Fibroblast of gingiva (primary cell): Measurements from ENCODE around the gene ADAMTSL1.
"Not testable (repeated sequence)": the region's sequence is repeated elsewhere in the genome, so short reads cannot be mapped to it uniquely, and the experiment has no call there.

Source experiments
- DNase-seq: peaks from one replicate; pipeline ENCODE4 v3.0.0-alpha.2; 2011; ENCODE audit warnings: low read depth

Gene ADAMTSL1

DNA sequence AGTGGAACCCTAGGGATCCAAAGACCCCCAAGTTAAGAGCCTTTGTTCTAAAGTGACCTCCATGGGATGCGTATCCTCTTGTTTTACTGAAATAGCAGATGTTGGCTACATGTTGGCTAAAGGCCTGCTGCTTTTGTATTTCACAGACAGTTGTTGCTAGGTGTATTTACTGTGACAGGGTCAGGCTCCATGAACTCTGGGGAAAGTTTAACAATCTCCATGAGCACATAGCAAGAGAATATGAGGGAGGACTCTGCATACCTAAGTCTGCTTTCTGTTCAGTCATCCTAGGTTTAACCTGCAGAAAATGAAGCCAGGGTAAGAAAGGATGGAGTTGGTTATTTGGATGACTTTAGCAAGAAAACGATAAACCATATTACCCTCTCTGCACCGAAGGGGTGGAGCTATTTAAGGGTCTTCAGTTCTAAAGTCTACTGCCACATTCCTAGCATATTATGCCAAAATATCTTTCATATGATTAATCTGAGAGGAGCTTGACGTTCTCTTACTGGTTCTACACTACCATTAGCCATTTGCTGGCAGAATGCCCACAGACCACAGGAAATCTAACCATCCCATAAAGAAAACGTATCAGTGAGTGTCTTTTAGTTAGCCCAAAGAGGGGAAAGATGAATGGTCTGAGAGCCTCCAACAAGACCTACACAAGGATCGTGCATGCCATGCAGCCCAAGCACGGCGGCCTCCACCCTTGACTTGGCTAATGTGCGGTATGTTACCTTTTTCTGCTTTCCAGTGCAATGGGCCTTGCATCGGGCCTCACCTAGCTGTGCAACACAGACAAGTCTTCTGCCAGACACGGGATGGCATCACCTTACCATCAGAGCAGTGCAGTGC is 431.3 kb downstream of the ADAMTSL1 start:
- DNase-seq, result no peak

DNA sequence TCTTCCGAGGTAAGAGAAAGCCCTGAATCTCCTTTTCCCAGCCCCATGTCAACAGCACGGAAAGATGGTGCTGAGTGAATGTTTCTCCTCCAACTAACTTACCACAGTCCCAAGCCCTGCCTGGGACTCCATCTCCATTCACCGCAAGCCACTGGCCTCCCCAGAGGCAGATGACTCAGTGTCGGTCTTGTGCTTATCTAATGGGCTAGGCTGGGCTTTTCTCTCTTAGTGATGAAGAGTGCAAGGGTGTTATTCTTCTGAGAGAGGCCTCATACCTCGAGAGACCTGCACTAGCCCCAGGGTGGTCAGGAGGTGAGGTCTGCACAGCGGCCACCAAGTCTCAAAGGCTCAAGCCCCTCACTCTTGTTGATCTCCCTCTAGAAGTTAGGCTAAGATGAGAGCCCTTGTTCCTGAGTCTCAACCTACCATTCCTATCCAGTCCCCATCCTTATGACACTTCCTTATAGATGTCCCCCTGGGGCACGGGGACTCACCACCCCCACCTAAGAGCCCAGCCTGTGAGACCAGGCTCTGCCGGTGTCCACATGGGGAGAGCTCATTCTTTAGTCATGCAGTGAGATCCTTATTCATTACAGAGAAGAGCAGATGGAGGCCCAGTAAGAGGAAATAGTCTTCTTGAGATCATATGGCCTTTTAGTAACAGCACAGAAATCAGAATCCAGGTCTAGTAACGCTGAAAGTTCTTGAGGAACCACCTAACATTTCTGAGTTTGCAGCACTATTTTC is 432.1 kb downstream of the ADAMTSL1 start:
- DNase-seq, result no peak

DNA sequence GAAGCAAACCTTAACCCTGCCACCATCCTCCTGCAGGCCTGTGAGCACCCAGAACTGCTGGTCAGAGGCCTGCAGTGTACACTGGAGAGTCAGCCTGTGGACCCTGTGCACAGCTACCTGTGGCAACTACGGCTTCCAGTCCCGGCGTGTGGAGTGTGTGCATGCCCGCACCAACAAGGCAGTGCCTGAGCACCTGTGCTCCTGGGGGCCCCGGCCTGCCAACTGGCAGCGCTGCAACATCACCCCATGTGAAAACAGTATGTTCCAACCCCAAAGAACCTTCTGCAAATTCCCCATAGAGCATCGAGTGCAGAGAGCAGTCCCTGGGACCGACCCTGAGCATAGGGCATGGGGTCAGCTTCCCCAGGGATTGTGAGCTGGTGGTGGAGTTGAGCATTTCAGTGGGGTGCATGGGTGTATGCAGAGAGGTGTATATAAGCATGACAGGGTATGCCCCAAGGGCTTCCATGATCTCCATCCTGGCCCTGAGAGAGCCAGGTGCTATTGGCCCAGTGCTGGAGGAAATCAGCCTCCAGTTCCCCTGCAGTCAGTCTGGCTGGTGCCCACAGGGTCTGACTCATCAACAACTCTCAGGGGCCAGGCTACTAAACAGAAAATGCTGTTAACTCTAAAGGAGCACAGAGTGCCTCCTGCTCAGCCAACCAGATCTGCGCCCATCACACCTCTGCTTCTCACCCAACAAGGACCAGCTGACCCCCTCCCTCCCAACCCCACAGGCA is 432.9 kb downstream of the ADAMTSL1 start:
- DNase-seq, result peak; percentile 40

DNA sequence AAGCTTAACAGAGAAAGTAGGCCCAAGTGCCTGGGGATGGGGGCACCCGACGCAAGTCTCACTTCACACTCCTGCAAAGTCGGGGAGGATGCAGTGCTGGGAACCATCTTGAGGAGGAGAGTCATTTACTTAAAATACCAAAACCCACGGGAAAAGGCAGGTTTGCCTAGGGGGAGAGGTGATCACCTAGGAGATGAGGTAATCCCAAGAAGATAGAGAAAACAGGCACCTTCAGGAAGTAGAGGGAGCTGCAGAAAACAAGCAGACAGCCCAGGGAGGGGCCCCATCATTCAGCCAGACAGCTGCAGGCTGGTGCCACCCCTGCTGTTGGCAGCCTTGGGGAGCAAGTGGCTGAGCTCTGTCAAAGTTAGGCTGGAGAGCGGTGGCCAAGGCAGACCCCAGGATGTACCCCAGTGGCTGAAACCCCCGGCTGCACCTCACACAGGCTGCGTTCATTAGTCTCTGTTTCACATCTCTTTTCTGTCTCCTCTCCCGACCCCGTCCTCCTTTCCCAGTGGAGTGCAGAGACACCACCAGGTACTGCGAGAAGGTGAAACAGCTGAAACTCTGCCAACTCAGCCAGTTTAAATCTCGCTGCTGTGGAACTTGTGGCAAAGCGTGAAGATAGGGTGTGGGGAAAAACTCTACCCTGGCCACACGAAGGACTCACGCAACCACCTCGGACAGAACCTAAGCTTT is 434.1 kb downstream of the ADAMTSL1 start:
- DNase-seq, result no peak

DNA sequence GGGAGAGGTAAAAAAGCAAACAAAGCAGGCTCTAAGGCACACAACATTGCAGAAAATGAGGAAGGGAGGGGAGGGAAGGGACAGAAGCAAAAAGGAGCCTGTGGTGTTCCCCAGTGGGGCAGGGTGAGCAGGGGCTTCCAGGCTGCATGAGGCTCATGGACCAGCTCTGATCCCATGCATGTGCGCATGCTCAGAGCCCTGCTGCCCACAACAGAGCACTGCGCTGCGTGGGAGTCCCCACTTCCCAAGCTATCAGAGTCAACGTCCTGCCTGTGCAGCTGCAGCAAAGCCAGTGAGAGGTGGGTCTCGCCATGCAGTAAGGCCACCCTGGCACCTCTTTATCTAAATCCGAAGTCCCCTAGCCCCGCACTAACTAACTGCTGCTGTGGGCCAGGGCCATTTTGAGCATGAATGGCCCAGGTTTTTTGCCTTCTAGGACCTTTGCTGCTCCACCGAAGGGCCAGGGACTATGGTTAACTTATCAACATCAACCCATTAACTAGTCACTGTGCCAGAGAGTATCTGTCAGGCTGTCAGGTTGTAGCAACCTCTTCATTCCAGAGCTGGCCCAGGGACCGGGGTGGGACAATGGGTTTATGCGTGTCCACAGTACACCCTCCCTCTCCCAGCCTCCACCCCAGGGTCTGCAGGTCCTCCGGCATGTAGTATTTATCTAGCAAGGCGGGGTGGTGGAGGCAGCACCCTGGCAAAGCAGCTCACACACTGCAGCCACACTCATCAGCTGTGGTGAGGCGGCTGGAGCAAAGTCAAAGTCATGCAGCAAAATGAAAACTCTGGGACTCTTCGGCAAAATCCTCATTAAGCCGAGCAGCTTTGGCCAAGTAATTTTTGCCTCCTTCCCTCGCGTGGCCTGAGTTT is 435.4 kb downstream of the ADAMTSL1 start:
- DNase-seq, result no peak

DNA sequence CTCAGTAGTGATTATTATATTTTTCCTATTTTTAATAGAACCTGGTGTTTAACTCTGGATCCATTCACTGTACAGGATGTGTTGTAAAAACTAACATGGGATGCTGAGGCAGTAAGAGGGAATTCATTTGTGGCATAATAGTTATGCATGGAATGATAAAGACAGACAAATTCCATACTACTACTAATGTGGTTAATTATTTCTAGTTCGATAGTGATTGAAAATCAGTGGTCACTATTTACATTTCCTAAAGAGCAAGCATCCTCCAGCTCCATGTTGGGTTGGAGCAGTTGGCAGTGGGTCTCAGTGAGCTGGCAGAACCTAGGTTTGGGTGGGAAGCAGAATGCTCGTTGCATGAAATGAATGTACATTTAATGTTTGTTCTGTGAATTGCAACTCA is 436.5 kb downstream of the ADAMTSL1 start:
- DNase-seq, result no peak

DNA sequence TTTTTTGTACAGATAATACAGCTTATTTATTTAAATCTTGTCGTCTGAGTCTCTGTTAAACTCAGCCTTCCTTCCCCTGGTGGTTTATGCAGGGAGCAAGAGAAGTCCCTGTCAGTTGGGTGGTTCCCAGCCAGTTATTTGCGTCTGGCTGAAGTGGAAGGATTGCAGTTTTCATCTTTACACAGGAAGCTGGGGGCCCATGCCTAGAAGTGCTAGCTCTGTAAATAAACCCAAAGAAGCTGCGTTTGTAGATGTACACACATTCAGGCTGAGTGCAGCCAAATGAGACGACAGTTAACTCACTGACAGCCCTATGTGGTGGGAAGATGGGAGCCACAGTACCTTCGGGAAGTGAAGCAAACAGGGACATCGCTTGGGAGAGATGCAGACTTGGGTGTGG is 437.0 kb downstream of the ADAMTSL1 start:
- DNase-seq, result no peak

DNA sequence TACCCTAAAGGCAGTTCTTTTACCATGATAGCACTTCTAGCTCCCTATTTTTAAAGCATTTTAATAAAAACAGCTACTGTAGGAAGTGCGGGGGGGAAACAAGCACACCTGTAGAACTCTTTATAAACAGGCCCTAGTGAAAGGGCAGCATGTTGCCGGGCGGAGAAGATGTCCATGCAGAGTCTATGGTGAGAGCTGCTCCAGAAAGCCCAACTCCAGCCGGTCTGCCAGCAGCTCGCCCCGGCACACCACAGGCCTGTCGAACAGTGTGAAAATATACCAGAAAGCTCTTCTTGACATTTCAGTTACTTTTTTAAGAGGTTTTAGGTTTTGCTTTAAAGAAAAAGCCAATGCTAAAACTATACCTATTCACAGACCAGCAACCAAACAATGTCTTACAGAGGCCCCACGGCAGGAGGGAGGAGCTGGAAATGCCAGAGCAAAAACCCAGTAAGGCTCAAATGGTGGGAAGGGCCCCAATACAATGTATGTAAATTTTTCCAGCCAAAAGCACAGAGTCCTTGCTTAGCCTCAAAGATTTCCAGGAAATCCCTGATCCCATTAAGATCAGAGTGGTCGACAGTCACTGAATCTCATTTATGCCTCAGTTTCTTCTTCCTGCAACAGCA is 437.9 kb downstream of the ADAMTSL1 start:
- DNase-seq, result no peak

DNA sequence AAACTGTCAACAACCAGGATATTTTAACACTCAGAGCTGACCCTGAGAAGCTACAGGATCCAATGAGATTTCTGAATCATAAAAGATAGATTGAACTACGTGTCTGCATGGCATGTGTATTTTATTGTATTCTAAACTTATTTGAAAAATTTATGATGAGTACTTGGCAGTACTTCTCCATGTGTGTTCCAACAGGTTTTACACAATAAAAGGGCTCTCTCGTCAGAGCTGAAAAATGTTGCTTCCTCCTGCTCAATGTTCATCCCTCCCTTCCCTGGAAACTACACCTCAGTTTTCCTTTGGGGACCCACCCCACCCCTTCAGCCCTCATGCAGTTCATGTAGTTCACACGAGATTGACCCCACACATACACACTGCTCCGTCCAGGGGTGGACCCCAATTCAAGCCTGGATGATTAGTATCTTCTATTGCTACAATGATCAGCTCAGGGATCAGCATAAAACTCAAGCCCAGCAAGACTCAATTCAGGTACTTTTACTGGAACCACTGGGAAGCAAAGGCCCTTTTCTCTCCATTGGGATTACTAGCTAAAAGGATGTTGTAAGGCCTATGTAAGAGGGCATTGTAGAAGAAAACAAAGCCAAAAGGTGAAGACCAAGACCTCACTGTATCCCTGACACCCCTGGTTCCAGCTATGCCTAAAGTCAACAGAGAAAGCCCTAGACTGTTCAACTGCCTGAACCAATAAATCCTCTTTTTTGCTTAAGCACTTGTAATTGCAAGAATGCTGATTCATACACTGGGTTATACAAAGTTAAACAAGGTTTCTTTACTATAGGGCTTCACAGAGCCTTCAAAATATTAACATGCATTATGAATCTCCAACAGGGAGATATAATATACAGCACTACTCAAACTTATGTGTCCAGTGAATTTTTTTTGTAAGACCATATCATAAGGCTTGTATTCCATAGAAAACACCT is 446.5 kb downstream of the ADAMTSL1 start:
- DNase-seq, result no peak

DNA sequence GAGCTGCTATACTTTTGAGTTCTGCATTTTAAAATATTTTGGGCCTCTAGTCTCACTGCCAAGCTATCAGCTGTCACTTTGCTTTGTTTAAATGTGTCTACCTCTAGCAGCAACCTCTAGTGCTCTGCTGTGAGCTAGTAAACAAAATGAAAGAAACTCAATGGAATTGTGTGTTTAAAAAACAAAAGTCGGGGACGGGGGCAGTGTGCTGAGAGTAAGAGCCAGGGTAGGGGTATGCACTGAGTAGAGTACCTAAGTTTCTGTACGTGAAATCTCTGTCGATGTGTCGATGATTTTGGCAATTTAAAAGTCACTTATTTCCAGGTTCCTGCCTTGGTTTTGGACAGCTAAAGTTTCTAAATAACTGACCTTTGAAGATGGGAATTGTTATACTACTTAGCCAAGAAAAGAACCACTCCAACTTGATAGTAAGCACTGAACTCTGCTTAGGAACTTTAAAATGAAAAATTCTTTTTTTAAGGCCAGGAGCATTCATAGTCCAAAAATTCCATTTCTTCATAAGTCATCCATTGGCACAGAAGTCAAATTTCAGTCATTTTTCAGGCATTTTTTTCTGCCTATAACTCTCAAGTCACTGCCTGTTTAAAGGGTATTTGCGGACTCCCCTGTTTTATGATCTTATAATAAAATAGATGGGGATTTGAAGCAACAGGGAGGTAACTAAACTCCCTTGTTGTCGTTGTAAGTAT is 447.6 kb downstream of the ADAMTSL1 start:
- DNase-seq, result peak; percentile 22

DNA sequence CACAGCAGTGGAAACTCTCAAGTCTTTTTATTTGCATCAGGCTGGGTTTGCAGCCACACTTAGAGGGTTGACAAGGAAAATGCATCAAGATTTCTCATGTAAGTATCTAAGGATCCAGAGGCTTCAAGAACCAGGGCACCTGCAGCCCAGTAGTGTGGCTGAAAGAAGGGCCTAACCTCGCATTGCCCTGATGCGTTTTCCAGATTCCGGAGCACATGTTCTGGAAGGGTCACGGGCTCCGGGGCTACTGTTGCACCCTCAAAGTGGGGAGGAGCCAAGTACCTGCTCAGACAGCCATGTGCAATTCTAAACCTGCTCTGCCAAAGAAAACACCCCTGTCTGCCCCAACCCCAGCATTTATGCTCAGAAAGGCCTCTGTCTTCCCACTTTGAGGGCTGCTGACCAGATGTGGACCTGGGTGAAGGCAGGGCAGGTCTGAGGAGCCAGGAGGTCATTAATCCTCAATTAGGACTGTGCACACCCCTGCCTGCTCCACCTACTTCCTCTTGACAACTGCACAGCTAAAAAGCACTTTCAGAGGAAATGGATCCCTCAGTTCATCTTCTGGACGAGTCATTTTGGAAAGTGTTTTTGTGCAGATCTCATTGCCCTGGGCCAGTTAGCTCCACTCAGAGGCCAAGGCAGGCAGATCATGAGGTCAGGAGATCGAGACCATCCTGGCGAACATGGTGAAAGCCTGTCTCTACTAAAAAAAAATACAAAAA is 448.4 kb downstream of the ADAMTSL1 start:
- DNase-seq, result no peak

DNA sequence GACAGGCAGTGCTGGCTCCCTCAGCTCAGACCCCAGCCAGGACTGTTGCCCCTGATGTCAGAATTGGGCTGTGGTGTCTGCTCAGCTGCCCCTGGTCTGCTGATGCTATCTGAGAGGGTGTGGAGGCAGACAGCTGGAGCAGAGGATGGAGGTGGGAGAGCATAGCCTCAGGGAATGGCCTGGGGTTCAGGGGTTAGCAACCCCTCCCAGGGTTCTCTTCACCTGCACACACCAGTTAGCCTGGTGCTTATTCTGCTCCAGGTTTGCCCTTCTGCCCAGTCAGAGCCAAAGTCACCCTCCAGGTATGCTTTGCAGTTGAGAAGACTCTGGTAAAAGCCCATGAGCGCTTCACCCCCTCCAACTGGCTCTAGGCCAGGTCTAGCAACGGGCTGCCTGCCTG is 449.2 kb downstream of the ADAMTSL1 start:
- DNase-seq, result no peak

DNA sequence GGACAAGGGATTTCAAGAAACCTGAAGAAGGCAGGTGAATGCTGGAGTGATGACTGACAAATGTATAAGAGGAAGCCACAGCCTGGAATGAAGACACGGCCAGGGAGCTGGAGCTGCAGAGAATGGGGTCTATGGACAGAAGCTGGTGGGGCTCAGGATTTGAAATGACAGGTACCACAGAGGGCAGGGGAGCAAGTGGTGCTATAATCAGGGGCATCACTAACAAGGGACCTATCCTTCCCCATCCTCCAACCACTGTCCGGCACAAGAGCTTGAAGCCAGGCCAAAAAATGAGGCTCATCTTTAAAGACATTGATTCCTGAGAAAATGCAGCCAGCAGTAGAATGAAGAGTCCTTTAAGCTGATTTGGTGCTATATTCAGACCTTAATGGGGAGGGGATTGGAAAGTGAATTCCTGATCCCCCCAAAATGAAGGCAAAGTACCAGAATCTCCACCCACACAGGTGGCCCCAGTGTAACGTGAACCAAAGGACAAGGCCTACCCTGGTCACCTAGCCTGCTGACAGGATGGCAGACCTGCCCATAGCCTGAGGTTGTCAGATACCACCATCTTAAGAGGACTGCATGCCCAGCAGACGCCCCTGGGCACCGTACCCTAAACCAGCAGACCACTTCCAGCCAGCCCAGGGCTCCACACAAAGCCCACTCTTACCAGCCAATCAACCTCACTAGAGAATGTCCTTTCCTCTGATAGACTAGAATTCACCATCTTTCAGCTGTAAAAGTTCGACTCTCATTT is 449.9 kb downstream of the ADAMTSL1 start:
- no peak for DNase-seq

DNA sequence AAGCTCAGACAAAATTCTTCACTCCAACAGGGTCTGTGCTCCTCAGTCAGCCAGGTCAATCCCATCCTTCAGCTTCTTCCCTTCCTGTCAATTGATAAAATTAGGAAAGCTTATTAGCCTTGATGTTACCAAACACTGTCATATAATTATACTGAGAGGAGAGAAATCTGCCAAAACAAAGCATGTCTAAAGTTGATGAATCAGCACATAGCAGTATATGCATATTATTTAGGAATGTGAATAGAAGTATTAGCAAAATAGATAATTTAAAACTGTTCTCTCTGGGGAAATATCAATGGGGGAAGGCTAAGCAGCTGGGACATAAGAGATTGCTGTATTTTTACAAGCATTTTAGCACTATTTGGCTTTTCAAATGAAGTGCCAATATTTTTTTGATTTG is 451.9 kb downstream of the ADAMTSL1 start:
- no peak for DNase-seq

DNA sequence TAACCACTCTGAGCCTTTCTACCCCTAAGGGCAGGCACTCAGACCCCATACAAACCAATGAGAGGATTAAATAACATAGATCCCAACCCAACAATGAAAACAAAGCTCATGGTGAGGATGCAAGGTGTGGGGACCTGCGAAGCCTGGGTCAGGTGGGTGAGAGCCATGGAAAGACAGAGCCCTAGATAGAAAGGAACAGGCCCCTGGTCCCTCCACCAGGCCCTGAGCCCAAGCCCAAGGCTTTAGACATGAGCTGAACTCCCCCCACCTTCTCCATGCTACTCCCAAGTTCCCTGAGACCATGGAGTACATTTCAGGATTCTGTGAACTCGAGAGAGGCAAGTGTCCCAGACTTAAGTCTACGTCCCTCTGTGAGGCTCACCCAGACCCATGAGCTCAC is 452.6 kb downstream of the ADAMTSL1 start:
- no peak for DNase-seq

DNA sequence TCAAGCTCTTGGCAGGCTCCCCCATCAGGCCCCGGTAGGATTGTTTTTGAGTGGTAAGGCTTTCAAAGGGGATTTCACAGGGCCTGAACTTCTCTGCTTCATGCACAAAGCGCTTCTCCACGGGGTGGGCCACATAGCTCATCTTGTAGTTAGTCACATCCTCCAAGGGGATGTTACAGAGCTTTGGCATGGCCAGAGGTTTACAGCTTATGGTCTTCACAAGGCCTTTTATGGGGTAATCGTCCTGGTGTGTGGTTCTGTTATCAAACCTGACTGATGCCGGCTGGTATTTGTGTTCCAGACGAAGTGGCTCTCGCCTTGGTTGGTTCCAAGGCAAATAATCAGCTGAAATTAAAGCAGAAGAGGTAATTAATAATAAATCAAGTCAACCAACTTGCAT is 454.8 kb downstream of the ADAMTSL1 start:
- no peak for DNase-seq

DNA sequence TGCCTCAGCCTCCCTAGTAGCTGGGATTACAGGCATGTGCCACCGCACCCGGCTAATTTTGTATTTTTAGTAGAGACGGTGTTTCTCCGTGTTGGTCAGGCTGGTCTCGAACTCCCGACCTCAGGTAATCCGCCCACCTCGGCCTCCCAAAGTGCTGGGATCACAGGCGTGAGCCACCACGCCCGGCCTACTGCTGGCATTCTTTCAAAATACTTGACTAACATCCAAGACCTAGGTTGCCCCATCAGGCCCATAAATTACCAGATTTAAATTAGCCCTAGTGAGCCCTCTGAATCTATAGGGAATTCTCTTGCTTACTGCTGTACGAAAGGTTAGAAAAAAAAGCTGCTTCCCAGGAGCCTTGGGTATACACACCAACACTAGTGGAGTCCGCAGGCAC is 456.7 kb downstream of the ADAMTSL1 start:
- not testable (repeated sequence) for DNase-seq
